CD14-positive monocyte (primary cell): ENCODE data around the gene RALB. TPM values are rescaled to one million over a fixed set of nuclear protein-coding genes. Genes with fewer than 3 reads are reported as not detected.

Experiments used
- DNase-seq, 3 donors: peaks; one replicate each; pipeline ENCODE4 v3.0.0-alpha.2; 2011 to 2022
- H2AFZ ChIP-seq: 2 replicates; pipeline ENCODE4 v1.6.0; 2012; ENCODE audit warnings: mild to moderate bottlenecking, low read depth, low read length, inconsistent platforms; ENCODE audit not compliant: insufficient read depth, poor library complexity, severe bottlenecking
- H3K27ac ChIP-seq, 2 donors: 1 replicate in 1 of 2; 2 replicates in 1 of 2; pipeline ENCODE4 v1.5.1; 2012 to 2013; ENCODE audit warnings: low read length in 2 of 2, control low read depth in 1 of 2, inconsistent platforms in 1 of 2, low read depth in 1 of 2, mild to moderate bottlenecking in 1 of 2
- H3K27me3 ChIP-seq, 2 donors: one replicate each; pipeline versions ENCODE4 v1.6.0 to v1.6.1; 2011 to 2013; ENCODE audit warnings: low read length in 2 of 2; ENCODE audit not compliant: control insufficient read depth in 2 of 2, insufficient read depth in 2 of 2
- H3K36me3 ChIP-seq, 2 donors: replicated peaks in 1 of 2; 1 replicate in 1 of 2; 2 replicates in 1 of 2; pipeline versions ENCODE4 v1.5.1 to v1.6.1; 2012 to 2013; ENCODE audit warnings: low read length in 2 of 2, control low read depth in 1 of 2, inconsistent platforms in 1 of 2, mild to moderate bottlenecking in 1 of 2; ENCODE audit not compliant: insufficient read depth in 2 of 2, control insufficient read depth in 1 of 2
- H3K4me1 ChIP-seq, 2 donors: 1 replicate in 1 of 2; 2 replicates in 1 of 2; pipeline versions ENCODE4 v1.5.1 to v1.6.1; 2012 to 2013; ENCODE audit warnings: low read length in 2 of 2, control low read depth in 1 of 2, inconsistent platforms in 1 of 2, mild to moderate bottlenecking in 1 of 2, moderate library complexity in 1 of 2; ENCODE audit not compliant: insufficient read depth in 2 of 2, control insufficient read depth in 1 of 2
- H3K4me2 ChIP-seq: replicated peaks from 2 replicates; pipeline ENCODE3; 2012; ENCODE audit warnings: low read length, moderate library complexity, mild to moderate bottlenecking; ENCODE audit not compliant: poor library complexity, severe bottlenecking; ENCODE audit errors: extremely low read depth
- H3K4me3 ChIP-seq, 3 experiments: fragments of 200-600 bp in 1 of 3; sonication (generic) in 1 of 3; replicated peaks in 1 of 3; 1 replicate in 2 of 3; 2 replicates in 1 of 3; pipeline ENCODE4 v1.5.1; 2011 to 2013; ENCODE audit warnings: low read length in 3 of 3, mild to moderate bottlenecking in 3 of 3, control low read depth in 2 of 3, low read depth in 2 of 3, inconsistent platforms in 1 of 3, moderate library complexity in 1 of 3
- H3K79me2 ChIP-seq: 2 replicates; pipeline ENCODE4 v1.6.0; 2012; ENCODE audit warnings: mild to moderate bottlenecking, control low read depth, inconsistent platforms, low read length, moderate library complexity; ENCODE audit not compliant: insufficient read depth
- H3K9ac ChIP-seq: 2 replicates; pipeline ENCODE4 v1.6.0; 2017; ENCODE audit warnings: low read length, mild to moderate bottlenecking; ENCODE audit not compliant: insufficient read depth, poor library complexity, severe bottlenecking
- H3K9me3 ChIP-seq, 2 donors: replicated peaks in 1 of 2; 1 replicate in 1 of 2; 2 replicates in 1 of 2; pipeline versions ENCODE4 v1.5.1 to v1.6.1; 2012 to 2013; ENCODE audit warnings: low read length in 2 of 2, control low read depth in 1 of 2; ENCODE audit not compliant: control insufficient read depth in 1 of 2, insufficient read depth in 1 of 2
- H4K20me1 ChIP-seq: 2 replicates; pipeline ENCODE4 v1.6.0; 2012; ENCODE audit warnings: mild to moderate bottlenecking, low read length, control low read depth, moderate library complexity; ENCODE audit not compliant: insufficient read depth
- H3K27ac Mint-ChIP-seq, 7 donors: one replicate each; pipeline ENCODE4 v1.8.0; 2020; ENCODE audit warnings: mild to moderate bottlenecking in 7 of 7, mixed read lengths in 7 of 7, moderate library complexity in 6 of 7, inconsistent platforms in 2 of 7
- H3K27me3 Mint-ChIP-seq, 3 donors: one replicate each; pipeline ENCODE4 v1.8.0; 2021 to 2022; ENCODE audit warnings: low read depth in 3 of 3, mild to moderate bottlenecking in 3 of 3, mixed read lengths in 3 of 3, moderate library complexity in 3 of 3, inconsistent platforms in 1 of 3
- H3K36me3 Mint-ChIP-seq, 2 donors: one replicate each; pipeline ENCODE4 v1.8.0; 2020; ENCODE audit warnings: mixed read lengths in 2 of 2, inconsistent platforms in 1 of 2, mild to moderate bottlenecking in 1 of 2
- H3K4me1 Mint-ChIP-seq: one replicate; pipeline ENCODE4 v1.8.0; 2020; ENCODE audit warnings: mild to moderate bottlenecking, mixed read lengths
- H3K4me3 Mint-ChIP-seq, 2 donors: one replicate each; pipeline ENCODE4 v1.8.0; 2020; ENCODE audit warnings: mild to moderate bottlenecking in 2 of 2, mixed read lengths in 2 of 2, moderate library complexity in 1 of 2
- H3K9me3 Mint-ChIP-seq, 7 donors: one replicate each; pipeline ENCODE4 v1.8.0; 2020 to 2022; ENCODE audit warnings: mixed read lengths in 7 of 7, mild to moderate bottlenecking in 6 of 7, moderate library complexity in 6 of 7, inconsistent platforms in 2 of 7
- CTCF ChIP-seq: fragments of 200-600 bp; IDR thresholded peaks from one replicate; pipeline ENCODE4 v1.8.0; 2022; ENCODE audit warnings: antibody characterized with exemption, mild to moderate bottlenecking
- WGBS: methylation state at CpG from one replicate; pipeline ENCODE4 v1.1.5; 2013; ENCODE audit warnings: missing lambda C conversion rate; ENCODE audit not compliant: insufficient coverage; 5-methylcytosine and 5-hydroxymethylcytosine counted together
- intact Hi-C, 2 donors: fragments of 100-400 bp; cut with micrococcal nuclease; formaldehyde crosslinking; loops; one replicate each; pipeline versions ENCODE4 v1.15.0 to v1.15.1; 2023
- polyA plus RNA-seq, 3 donors: library from polyadenylated mRNA; depleted of rRNA in 1 of 3; unstranded in 2 of 3; stranded (reverse) in 1 of 3; fragments of 300-500 nt in 2 of 3; fragments of >200 nt in 1 of 3; fragmentation: Illumina TruSeq in 2 of 3; gene quantifications; 1 replicate in 2 of 3; 2 replicates in 1 of 3; pipeline ENCODE4 v1.2.3, GENCODE V29; 2012 to 2021

Gene RALB
- polyA plus RNA-seq, 3 donors: 57.2 to 163 (median 139) TPM

GRCh38 chr2:120262150-120262549, 9.5 kb downstream of the RALB start:
- WGBS: 73% methylated on average over 2 of the region's 2 CpGs
- no peak overlapping the region for H3K4me3 Mint-ChIP-seq

GRCh38 chr2:120262761-120263428, 10.2 kb downstream of the RALB start:
- H3K4me2 ChIP-seq: no peak overlapping the region
- H2AFZ ChIP-seq: no peak overlapping the region
- peaks cover 0 to 2% of the 10 kb centered on the region in 2 donors for H3K36me3 ChIP-seq
- peak overlapping the region in 1 of 2 donors; percentile 48 for H3K27ac ChIP-seq
- Mint-ChIP-seq H3K27ac (peak overlapping the region in 4 of 7 donors; percentile 18 to 50 (median 28)), H3K9me3 (peaks cover 5 to 12% (median 7%) of the 10 kb centered on the region in 7 donors), H3K4me1 (peaks cover 36% of the 10 kb centered on the region), H3K27me3 (peaks cover 0 to 5% (median 0%) of the 10 kb centered on the region in 3 donors), H3K4me3 (no peak overlapping the region), H3K36me3 (peaks cover 17 to 30% of the 10 kb centered on the region in 2 donors)
- no peaks in the 10 kb centered on the region for H3K27me3 ChIP-seq
- peaks cover 93% of the 10 kb centered on the region for H4K20me1 ChIP-seq
- intact Hi-C loops: no loop called here
- H3K9me3 ChIP-seq: peaks cover 0 to 9% of the 10 kb centered on the region in 2 donors
- no peak overlapping the region for H3K9ac ChIP-seq
- TF ChIP-seq CTCF: no peak
- peaks cover 24 to 42% of the 10 kb centered on the region in 2 donors for H3K4me1 ChIP-seq
- no peak overlapping the region for H3K4me3 ChIP-seq
- 82% methylated on average over 5 of the region's 10 CpGs for WGBS
- peaks cover 97% of the 10 kb centered on the region for H3K79me2 ChIP-seq
- no peak for DNase-seq

More at GRCh38 chr2:120262150-120262549, 9.5 kb downstream of the RALB start:
- H3K9me3 ChIP-seq: peaks cover 0 to 9% of the 10 kb centered on the region in 2 donors
- no peak for TF ChIP-seq CTCF
- intact Hi-C loops: no loop called here
- peaks cover 31 to 49% of the 10 kb centered on the region in 2 donors for H3K4me1 ChIP-seq
- Mint-ChIP-seq H3K27me3 (peaks cover 0 to 3% (median 0%) of the 10 kb centered on the region in 3 donors), H3K9me3 (peaks cover 5 to 12% (median 7%) of the 10 kb centered on the region in 7 donors), H3K4me1 (peaks cover 42% of the 10 kb centered on the region), H3K27ac (no peak overlapping the region), H3K36me3 (peaks cover 17 to 28% of the 10 kb centered on the region in 2 donors)
- H3K27ac ChIP-seq: peak overlapping the region in 1 of 2 donors; percentile 48
- H3K27me3 ChIP-seq: no peaks in the 10 kb centered on the region
- no peak overlapping the region for H3K4me3 ChIP-seq
- no peak overlapping the region for H3K4me2 ChIP-seq
- H2AFZ ChIP-seq: no peak overlapping the region
- H3K36me3 ChIP-seq: no peaks in the 10 kb centered on the region
- H4K20me1 ChIP-seq: peaks cover 93% of the 10 kb centered on the region
- peaks cover 97% of the 10 kb centered on the region for H3K79me2 ChIP-seq
- no peak overlapping the region for H3K9ac ChIP-seq
- no peak for DNase-seq
